Inferior parietal cortex (tissue), 1 donor: Measurements from ENCODE around the gene REG4.
"Not testable (repeated sequence)": the region's sequence is repeated elsewhere in the genome, so short reads cannot be mapped to it uniquely, and the experiment has no call there.

ENCODE experiments used
- DNase-seq: peaks from one replicate; pipeline ENCODE4 v3.0.0-alpha.2; 2016; ENCODE audit errors: extremely low spot score

The REG4 gene

DNA sequence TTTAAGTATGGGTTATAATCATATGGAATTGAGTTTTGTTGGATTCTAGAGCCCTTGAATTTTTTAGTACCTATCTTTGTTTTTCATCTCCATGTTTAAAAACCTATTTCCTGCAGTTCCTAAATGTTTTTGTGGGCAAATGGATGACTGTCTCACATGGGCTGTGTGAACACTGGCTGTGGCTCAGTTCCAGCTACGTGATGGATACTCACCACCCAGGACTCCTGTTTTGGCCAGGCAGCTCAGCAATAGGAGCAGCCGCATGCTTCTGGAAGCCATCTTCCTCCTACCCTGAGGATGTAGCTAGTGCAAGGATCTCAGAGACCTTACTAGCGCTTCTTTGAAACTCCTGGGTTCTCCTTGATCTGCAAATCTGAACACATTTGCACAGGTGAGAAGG is 2.8 kb downstream of the REG4 start:
- no peak for DNase-seq

DNA sequence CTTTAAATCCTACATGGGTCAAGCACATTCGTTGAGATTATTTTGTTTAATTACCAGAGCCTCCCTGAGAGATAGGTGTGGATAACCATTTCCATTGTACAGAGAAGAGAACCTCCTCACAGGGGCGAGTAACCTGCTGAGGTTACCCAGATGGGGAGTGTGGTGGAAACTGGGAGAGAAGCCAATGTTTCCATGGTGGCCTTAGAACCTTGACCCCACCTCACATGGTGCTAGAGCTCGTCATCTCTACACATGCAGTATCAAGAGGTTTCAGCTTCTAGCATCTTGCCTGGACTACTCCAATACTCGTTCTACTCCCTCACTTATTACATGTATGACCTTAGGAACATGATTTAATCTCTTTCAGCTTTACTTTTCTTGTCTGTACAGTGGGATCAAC is 4.8 kb downstream of the REG4 start:
- no peak for DNase-seq

DNA sequence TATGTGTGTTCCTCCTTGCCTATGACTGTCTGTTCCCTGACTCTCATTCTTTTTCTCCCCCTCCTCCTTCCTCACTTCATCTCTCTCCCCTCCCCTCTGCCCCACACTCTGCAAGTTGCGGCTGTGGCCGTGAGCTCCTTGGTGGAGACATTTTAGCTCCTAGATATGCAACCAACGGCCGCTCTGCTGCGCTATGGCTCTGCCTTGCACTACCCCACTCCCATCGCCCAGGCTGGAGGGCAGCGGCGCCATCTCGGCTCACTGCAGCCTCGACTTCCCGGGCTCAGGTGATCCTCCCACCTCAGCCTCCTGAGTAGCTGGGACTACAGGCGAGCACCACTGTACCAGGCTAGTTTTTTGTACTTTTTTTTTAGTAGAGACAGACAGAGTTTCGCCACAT is 5.5 kb downstream of the REG4 start:
- DNase-seq: no peak

DNA sequence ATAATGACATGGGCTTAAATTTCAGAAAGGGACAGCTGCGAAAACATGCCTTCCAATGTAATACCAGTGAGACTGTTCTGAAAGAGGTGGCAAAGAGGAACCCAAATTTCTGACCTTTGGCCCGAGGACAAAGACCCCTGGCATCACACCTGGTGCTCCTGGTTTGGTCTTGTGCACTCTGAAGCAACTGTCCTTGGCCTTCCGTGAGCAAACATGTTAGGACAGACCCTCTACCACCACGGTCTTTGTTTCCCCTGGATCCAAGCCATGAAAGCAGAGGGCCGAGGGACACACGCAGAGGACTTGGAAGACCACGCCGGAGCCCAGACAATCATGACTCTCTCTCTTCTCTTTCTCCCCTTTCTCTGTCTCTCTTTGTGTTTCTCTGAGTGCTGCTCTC is 6.0 kb downstream of the REG4 start:
- DNase-seq: no peak

DNA sequence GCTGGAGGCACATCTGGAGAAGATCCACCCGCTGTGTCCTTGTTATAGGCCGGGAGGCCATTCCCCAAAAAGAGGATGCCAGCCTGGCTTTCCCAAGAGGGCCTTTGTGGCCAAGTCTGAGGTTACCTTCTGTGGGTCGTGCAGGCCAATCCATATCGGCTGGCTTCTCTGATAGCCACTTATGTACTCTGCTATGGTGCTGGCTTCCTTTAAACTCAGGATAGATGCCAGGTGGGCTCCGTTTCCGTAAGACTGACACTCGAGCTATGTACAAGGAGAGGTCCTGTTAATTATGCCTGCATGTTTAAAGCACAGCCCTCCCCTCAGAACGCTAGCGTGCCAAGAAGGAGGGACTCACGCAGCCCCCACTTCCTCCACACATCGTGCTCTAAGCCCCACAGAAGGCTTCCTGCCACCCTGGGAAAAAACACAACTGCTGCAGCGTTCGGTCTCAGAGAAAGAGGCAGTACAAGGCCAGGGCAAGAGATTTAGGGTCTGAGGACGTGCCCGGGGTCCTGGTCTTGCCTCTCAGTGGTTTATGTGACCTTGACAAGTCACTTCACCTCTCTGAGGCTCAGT is 11.6 kb downstream of the REG4 start:
- no peak for DNase-seq

DNA sequence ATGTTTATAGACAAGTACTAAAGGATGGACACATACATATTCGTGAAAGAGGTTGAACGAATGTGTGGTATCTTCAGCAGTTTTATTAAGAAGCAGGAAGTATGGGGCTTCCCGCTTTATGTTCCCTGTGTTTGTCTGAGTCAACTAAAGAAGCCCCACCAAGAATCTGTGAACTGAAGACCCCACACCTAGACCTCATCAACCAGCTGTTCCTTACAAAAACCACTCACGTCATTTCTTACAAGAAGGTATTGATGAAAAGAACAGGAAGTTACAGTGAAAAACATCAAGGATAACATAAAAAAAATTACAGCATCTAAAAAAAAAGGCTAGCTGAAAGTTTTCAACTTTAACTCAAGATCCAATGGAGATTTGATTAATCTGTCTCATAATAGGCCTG is 12.3 kb downstream of the REG4 start:
- DNase-seq: no peak

DNA sequence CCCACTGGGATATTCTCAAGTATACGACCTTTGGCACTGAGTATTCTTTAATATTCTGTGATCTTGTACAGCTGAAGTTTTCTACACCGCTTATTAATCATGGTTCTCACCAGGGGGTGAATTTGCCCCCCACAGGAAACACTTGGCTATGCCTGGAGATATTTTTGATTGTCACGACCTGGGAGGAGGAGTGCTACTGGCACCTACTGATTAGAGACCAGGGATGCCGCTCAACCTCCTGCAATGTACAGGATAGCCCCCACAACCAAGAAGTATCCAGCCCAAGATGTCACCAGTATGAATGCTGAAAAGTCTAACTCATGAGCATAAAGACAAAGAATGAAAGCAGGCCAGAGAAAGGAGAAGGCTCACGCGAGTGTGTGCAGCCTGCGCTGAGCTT is 13.7 kb downstream of the REG4 start:
- no peak for DNase-seq

DNA sequence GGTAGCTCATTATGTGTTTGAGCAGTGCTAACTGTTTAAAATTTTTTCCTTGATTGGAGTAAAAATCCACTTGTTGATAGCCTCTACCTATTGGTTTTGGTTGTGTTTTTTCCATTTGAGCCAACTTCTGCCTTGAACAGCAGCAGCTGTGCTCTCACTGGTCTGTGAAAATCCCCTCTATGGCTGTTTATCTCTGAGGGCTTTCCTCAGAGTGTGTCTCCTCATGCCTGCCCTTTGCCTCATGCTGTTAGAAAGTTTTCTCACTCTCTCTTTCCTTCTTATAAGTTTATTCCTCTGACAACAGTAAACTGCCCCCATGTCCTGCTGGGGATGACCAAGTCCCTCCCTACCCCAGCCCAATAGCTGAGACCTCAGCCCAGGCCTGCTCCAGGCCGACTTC is 14.1 kb downstream of the REG4 start:
- no peak for DNase-seq

DNA sequence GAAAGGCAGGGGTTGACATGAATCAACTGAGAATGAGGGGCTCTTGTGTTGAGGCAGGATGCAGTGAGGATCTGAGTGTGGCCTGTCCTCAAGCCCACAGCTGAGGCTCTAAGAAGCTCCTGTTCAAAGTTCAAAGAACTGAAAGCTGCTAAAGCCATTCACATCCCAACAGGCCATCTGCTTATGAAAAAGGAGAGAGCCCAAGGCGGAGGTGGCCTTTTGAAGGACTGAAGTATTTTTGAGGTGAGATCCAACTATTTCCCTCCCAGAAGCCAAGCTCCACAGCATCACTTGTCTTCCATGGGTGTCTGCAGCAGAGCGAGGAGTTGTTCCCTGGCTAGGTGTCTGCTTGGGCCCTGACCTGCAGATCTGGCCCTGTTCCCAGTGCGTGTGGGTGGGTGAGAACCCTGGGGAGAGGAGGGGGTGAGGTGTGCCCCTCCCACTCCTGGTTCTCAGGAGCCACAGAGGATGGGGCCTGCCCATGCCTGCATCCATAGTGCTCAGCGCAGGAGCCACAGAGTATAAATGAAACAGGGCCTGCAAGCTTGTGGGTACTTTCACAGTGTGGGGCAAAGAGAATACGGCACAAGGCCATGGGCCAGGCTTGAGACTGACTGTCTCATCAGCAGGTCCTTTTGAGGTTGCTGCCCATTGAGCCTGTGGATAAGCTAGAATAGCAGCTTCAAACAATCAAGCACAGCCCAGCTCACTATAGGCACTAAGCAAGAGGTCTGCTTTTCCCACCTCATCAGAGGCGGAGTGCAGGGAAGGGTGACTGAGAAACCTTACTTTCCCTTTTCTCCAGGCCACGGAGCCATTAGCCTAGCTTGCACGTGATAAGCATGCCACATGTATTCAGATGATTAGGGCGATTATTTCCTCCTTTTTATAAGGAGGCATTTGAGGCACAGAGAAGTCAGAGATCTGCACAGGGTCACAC is 15.7 kb downstream of the REG4 start:
- no peak for DNase-seq

DNA sequence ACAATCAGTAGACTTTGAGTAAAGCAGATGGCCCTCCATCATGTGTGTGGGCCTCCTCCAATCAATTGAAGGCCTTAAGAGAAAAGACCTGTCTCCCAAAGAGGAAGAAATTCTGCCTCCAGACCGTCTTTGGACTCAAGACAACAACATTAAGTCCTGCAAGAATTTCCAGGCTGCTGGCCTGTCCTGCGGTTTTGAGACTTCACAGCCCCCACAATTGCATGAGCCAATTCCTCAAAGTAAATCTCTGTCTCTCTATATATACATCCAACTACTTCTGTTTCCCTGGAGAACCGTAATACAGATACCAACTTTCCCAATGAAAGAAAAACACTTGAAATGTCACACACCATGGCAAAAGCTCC is 16.4 kb downstream of the REG4 start:
- no peak for DNase-seq

DNA sequence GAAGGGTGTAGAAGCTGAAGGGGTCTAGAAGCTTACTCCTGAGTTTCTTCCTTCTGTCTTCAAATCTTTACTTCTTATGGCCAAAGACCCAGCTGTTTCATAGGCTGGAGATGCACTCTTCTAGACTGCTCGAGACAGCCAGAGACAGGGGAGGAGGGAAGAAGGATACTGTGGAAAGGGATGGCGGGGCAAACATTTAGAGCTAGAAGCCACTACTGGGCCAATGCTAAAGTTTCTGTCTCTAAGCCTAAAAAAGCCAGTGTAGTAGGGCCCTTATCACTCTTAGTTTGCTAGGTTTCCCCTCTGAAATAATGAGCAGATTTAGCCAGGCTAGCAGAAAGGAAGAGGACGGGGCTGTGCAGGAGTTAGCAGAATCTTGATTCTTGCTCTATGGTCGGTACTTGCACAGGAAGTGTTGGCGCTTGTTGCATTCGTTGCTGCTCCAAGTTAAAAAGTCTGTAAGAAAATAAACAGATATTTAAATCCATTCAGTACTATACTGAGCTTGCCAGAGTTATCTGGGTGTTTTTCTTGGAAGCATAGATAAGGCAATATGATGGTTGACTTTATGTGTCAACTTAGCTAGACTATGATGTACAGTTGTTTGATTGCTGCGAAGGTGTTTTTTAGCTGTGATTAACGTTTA is 16.9 kb downstream of the REG4 start:
- no peak for DNase-seq

DNA sequence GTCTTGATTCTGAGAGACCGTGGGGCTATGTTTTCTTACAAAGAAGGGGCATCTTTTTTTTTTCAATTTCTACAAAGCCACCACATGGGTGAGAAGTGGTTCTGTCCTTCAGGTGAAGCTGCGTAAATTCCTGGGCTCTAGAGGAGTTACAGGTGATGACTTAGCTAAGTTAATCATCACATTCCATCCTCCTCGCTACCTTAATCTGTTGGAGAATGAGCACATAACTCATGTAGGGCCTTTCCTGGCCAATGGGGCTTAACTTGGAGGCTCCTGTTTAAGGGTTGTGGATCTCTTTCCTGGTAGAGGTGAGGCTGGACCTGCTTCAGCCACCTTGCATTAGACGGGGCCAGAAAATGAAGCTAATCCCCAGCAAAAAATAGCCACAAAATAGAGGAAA is 19.9 kb downstream of the REG4 start:
- no peak for DNase-seq

DNA sequence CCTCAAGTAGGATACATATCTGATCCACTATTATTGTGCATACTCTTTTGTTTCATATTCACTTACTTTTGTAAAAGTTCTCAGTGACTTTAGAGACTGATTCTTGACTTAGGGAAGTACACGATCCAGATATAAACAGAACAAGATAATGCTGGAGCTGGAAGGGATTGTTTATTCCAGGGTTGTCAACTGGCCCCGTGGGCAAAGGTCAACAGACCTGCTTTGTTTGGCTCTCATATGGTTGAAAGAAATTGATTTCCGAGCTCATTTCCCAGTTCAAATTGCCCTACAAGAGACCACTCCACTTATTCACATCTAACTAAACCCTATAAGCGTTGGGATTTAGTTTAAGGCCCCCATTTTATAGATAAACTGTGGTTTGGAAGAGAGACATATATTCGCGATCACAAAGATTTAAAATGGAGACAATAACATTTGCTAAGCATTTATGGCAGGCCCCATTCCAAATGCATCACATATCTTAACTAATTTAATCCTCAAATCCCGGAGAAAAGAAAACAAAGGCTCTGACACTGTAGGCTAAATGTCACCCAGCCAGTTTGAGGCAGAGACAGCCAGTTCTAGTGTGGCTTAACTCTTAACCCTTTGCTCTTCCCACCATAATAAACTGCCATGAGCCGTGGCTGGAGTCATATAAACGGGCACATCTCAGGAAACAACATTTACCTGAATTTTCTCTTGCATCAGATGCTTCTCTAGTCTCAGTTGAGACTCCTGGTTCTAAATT is 20.6 kb downstream of the REG4 start:
- DNase-seq: no peak

DNA sequence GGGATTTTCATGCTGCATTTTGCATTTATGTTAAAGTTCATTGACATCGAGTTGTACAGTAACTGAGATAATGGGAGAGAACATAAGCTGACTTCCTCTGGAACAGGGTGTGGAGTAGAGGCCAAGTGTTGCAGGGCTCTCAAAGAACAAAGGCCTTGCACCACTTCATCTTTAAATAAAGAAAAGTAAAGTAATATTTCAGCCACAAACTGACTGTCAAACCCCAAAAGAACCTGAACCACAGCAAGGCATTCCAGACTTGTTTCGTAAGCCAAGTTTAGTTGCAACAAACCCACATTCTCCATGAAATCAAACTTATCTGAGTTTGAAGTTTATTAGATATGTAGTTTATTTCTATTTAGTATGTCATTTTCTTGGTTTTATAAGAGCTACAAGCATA is 23.5 kb downstream of the REG4 start:
- no peak for DNase-seq

DNA sequence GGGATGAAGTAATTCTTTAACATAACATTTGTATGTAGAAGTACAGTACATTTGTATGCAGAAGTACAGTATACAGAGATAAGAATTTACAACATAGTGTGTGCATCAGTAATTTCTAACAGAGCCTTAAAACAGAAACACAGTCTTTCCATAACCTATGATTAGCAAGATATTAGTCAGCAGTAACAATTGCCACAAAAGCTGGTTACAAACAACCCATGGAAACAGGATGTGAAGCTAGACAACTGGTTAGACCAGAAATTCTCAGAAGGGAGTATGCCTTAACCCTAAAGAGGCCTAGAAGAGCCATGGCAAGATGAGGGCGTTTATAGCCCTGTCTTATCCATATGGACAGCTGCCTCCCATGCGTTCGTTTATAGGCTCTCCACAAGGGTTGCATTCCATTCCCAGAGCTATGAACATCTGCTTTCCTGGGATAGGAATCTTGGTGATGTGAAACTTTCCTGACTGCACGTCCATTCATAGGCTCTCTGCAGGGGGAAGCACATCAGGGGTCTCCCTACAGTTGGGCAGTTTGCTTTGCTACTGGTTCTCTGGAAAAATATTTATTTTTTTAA is 24.7 kb downstream of the REG4 start:
- not testable (repeated sequence) for DNase-seq

DNA sequence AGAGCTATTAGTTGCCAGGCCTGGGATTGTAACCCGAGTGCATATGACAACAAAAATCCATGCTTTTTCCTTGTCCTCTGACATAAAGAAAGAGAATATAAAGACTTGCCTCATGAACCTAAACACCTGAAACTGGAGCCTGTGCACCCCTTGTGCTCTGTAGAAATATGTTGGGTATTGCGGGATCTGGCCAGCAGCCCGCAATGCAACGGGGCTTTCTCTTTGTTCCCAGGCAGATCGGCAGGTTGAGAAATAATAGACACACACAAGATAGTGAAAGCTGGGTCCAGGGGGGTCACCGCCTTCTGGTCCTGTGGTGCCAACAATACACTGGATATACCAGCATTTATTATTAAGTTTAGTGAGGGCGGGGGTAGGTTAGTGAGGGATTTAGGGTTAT is 25.2 kb downstream of the REG4 start:
- DNase-seq: not testable (repeated sequence)

DNA sequence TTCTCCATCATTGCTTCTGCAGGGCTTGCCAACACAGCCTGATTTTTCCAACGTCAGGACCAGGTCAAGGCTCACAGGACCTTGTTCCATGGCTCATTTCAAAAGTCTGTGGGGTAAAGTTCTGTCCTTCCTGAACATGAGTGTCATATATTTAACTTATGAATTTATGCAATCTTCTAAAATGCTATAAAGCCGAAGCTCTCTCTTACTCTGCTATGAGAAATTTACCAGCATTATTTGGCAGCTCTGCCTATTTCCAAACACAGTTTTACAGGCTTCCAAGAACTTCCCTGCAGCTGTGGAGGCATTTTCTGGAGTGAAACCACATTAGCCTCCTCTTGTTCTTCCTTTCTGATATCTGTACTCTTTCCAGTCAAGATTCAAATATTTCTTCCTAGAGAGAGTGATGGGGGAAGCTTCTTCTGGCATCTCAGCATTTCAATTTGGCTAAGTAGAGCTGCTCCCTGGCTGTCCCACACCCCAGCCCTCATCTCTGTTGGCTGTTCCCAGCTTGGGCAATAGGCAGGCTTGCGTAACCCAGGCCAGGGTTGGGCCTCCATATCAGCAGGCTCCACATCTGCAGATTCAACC is 27.0 kb downstream of the REG4 start:
- DNase-seq: no peak

DNA sequence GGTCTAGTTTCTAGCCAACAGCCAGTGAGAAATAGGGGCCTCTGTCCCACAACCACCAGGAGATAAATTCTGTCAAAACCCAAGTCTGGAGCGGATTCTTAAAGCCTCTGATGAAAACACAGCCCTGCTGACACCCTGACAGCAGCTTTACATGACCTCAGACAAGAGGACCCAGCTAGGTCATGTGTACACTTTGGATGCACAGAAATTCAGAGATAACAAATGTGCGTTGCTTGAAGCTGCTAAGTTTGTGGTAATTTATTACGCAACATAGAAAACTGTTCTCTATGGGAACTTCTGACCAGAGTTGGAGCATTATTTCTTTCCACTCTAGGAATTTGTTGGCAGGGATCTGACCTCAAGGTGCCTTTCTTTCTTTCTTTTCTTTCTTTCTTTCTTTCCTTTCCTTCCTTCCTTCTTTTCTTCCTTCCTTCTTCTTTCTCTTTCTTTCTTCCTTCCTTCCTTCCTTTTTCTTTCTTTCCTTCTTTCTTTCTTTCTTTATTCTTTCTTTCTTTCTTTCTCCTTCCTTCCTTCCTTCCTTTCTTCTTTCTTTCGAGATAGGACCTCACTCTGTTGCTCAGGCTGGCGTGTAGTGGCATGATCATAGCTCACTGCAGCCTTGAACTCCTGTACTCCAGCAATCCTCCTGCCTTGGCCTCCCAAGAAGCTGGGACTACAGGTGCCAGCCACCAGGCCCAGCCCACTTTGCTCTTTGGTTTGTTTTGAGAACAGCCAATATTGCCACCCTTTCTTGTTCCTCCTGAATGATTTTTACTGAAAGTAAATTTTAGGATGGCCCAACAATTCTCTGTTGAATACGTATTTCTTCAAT is 27.7 kb downstream of the REG4 start:
- no peak for DNase-seq

DNA sequence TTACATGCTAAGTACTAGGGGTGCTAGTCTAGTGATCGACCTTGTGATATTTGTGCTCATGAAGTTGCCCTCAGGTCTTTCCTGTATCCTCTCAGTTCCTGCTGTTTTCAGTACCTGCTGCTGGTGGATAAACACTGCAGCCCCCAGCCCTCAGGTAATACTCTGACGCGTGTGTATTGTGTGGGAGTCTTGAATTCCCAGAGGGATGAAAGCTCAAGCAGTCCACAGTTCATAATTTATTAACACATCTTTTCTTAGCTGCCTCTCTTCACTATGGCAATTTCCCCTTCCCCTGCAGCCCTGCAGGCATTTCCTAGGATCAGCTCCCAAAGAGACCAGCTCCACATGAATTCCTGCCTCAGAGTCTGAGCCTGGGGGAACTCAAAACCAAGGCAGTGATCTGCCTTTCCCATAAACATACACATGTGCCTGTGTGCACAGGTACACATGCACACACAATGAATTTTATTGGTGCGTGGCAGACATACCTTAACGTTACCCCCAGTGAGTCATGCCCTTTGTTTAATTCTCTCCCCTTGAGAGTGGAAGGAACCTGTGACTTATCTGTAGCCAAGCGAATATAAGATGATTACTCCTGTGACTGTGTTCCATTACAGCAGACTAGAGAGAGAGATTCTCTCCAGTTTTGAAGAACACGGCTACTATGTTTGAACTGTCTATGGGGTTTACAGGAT is 28.5 kb downstream of the REG4 start:
- no peak for DNase-seq
